Measurements from ENCODE around the gene MARCHF4. TPM values are rescaled to one million over a fixed set of nuclear protein-coding genes. Genes with fewer than 3 reads are reported as not detected.

The MARCHF4 gene
- total and polyA plus RNA-seq, 2 of the 8 experiments (the other 6 are each of a cell fraction or from before 2014, with no cell fraction given) = 1.9 to 2.9 TPM

DNA sequence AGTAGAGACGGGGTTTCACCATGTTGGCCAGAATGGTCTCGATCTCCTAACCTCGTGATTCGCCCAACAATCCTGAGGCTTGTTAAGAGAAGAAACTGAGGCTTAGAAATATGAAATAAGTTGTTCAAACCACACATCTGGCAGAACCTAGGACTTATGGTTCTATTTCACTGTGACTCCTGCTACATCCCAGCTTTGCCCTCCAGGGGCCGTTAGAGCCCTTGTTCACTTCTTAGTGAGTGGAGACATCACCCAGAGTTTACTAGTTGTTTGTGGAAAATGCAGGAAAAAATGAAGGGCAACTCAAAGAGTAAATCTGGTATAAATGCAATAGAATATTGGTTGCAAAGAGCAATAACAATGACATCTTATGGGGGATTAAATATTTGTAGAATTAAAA lies 43.9 kb downstream of the MARCHF4 start:
- Histone ChIP-seq H3K56ac (replicated peaks; ENCODE audit: insufficient read length, low read depth, low read length) (no peak overlapping the region), H3K27me3 (replicated peaks in 1 of 4; ENCODE audit: control insufficient read depth in 3 of 4, extremely low read depth in 1 of 4, insufficient read depth in 3 of 4, low read length in 3 of 4) (no peaks in the 10 kb centered on the region), H3K79me2 (ENCODE audit: control insufficient read depth in 1 of 2, insufficient read depth in 2 of 2, low read length in 2 of 2) (no peaks in the 10 kb centered on the region), H2BK12ac (ENCODE audit: low read depth, low read length) (no peak overlapping the region), H2AK5ac (ENCODE audit: low read depth, low read length) (no peak overlapping the region), H3K4me3 (ENCODE audit: extremely low read depth in 1 of 4, insufficient read depth in 2 of 4, low read depth in 3 of 4, low read length in 4 of 4) (no peak overlapping the region), H3K14ac (ENCODE audit: insufficient read length) (no peak overlapping the region), H2BK120ac (replicated peaks; ENCODE audit: low read depth, low read length) (no peak overlapping the region), H3K36me3 (ENCODE audit: control insufficient read depth in 2 of 4, insufficient read depth in 4 of 4, low read length in 3 of 4) (no peaks in the 10 kb centered on the region), H3K18ac (ENCODE audit: extremely low read depth, low read length) (no peak overlapping the region), H4K8ac (ENCODE audit: extremely low read depth, insufficient read depth, low read length) (no peak overlapping the region), H3K79me1 (ENCODE audit: low read depth, low read length) (no peaks in the 10 kb centered on the region), H2BK5ac (ENCODE audit: low read depth, low read length) (no peak overlapping the region), H3K9ac (replicated peaks in 1 of 4; ENCODE audit: extremely low read depth in 1 of 4, low read depth in 3 of 4, low read length in 3 of 4) (no peak overlapping the region), H3K27ac (ENCODE audit: low read depth, low read length) (no peak overlapping the region), H3K23ac (ENCODE audit: insufficient read length) (no peak overlapping the region), H2AFZ (ENCODE audit: low read length) (no peak overlapping the region), H3K4ac (replicated peaks; ENCODE audit: insufficient read length, low read depth, low read length) (no peak overlapping the region), H4K5ac (ENCODE audit: insufficient read length, low read depth, low read length) (no peak overlapping the region), H2BK20ac (ENCODE audit: low read length) (no peak overlapping the region), H2BK15ac (ENCODE audit: low read length) (no peak overlapping the region), H3K9me3 (ENCODE audit: insufficient read depth in 2 of 2, low read depth in 1 of 2, low read length in 1 of 2) (no peaks in the 10 kb centered on the region), H4K20me1 (replicated peaks in 1 of 2; ENCODE audit: control insufficient read depth in 1 of 2, insufficient read depth in 2 of 2, low read length in 2 of 2) (no peaks in the 10 kb centered on the region), H3K4me2 (ENCODE audit: insufficient read depth in 1 of 2, low read depth in 2 of 2, low read length in 2 of 2) (no peak overlapping the region), H3K23me2 (ENCODE audit: low read depth, low read length) (no peaks in the 10 kb centered on the region), H3K4me1 (replicated peaks in 1 of 4; ENCODE audit: control insufficient read depth in 3 of 4, insufficient read depth in 4 of 4, low read length in 3 of 4) (peaks cover 0 to 4% (median 1%) of the 10 kb centered on the region in 4 experiments; a peak in 2 of 7 replicates), H4K91ac (replicated peaks; ENCODE audit: insufficient read length, low read length) (no peak overlapping the region)
- CTCF ChIA-PET (ENCODE audit: partially characterized antibody) = interaction anchor here (0.7 to 4.4 kb wide), 26 partner anchors 10 to 164 kb away, joined by 3 to 45 read pairs (median 4); partner anchors contain the start of gene MARCHF4
- DNase-seq (ENCODE audit: low read depth in 1 of 2, low spot score in 2 of 2) (no peak), FAIRE-seq (peak; percentile 39)
- WGBS, 2 experiments (ENCODE audit: extremely low coverage in 1 of 2, insufficient coverage in 1 of 2, insufficient read length in 1 of 2, insufficient replicate concordance in 2 of 2, low coverage in 1 of 2, low lambda C conversion rate in 2 of 2, missing lambda C conversion rate in 1 of 2) = 82% methylated on average over 5 of the region's 5 CpGs; no CpG with 5 or more reads in 1 of the 2 experiments
- TF ChIP-seq, protein P1, sequence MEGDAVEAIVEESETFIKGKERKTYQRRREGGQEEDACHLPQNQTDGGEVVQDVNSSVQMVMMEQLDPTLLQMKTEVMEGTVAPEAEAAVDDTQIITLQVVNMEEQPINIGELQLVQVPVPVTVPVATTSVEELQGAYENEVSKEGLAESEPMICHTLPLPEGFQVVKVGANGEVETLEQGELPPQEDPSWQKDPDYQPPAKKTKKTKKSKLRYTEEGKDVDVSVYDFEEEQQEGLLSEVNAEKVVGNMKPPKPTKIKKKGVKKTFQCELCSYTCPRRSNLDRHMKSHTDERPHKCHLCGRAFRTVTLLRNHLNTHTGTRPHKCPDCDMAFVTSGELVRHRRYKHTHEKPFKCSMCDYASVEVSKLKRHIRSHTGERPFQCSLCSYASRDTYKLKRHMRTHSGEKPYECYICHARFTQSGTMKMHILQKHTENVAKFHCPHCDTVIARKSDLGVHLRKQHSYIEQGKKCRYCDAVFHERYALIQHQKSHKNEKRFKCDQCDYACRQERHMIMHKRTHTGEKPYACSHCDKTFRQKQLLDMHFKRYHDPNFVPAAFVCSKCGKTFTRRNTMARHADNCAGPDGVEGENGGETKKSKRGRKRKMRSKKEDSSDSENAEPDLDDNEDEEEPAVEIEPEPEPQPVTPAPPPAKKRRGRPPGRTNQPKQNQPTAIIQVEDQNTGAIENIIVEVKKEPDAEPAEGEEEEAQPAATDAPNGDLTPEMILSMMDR (IDR thresholded peaks at IDR 0.05; ENCODE audit: control extremely low read depth in 1 of 3, insufficient read depth in 1 of 3, low read depth in 1 of 3, low read length in 3 of 3) = peak; percentile 17 to 63 (median 59)
- TF ChIP-seq, protein P2, sequence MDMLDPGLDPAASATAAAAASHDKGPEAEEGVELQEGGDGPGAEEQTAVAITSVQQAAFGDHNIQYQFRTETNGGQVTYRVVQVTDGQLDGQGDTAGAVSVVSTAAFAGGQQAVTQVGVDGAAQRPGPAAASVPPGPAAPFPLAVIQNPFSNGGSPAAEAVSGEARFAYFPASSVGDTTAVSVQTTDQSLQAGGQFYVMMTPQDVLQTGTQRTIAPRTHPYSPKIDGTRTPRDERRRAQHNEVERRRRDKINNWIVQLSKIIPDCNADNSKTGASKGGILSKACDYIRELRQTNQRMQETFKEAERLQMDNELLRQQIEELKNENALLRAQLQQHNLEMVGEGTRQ (IDR thresholded peaks at IDR 0.05; ENCODE audit: low read length) = no peak
- TF ChIP-seq BCL11A (IDR thresholded peaks at IDR 0.05; ENCODE audit: low read depth in 2 of 2, low read length in 2 of 2) (no peak), RAD21 (IDR thresholded peaks at IDR 0.05 in 1 of 2, conservative IDR thresholded peaks at IDR 0.05 in 1 of 2; ENCODE audit: low read depth in 2 of 2, low read length in 2 of 2) (peak; percentile 78 to 83), SP4 (IDR thresholded peaks at IDR 0.05; ENCODE audit: low read length) (no peak), RBBP5 (IDR thresholded peaks at IDR 0.05; ENCODE audit: borderline replicate concordance, low read depth, low read length) (no peak), HDAC2 (IDR thresholded peaks at IDR 0.05; ENCODE audit: borderline replicate concordance in 1 of 2, low read depth in 2 of 2, low read length in 2 of 2) (no peak), CTBP2 (IDR thresholded peaks at IDR 0.05; ENCODE audit: borderline replicate concordance, insufficient read depth, insufficient read length, low read length) (no peak)
- POLR2A ChIA-PET (ENCODE audit: partially characterized antibody) = interaction anchor here (1.2 to 1.8 kb wide), 3 partner anchors 12 to 45 kb away, joined by 3 to 6 read pairs (median 3); partner anchors contain the start of gene MARCHF4

Measured in H1 (cell line).